H1 (cell line): ENCODE data around the gene CAD. TPM values are rescaled to one million over a fixed set of nuclear protein-coding genes. Genes with fewer than 3 reads are reported as not detected.

Experiments used
- BCL11A ChIP-seq, 2 experiments: IDR thresholded peaks; one replicate each; pipeline ENCODE4 v1.6.1; 2011; ENCODE audit warnings: low read depth in 2 of 2, low read length in 2 of 2, mild to moderate bottlenecking in 2 of 2
- CHD2 ChIP-seq: IDR thresholded peaks from 2 replicates; pipeline ENCODE4 v1.6.1; 2012; ENCODE audit warnings: low read length, improper control_type of control experiment
- SUZ12 ChIP-seq: fragments of 200-600 bp; sonication (generic); IDR thresholded peaks from 2 replicates; pipeline ENCODE4 v1.6.1; 2012; ENCODE audit warnings: mild to moderate bottlenecking, inconsistent platforms, low read length, moderate library complexity, mixed read lengths
- TAF1 ChIP-seq: IDR thresholded peaks from 2 replicates; pipeline ENCODE4 v1.6.1; 2011; ENCODE audit warnings: mild to moderate bottlenecking, low read depth, low read length
- YY1 ChIP-seq: IDR thresholded peaks from 2 replicates; pipeline ENCODE4 v1.6.1; 2011; ENCODE audit warnings: low read depth, mild to moderate bottlenecking, low read length
- polyA plus RNA-seq, 7 experiments: library from polyadenylated mRNA; depleted of rRNA in 3 of 7; stranded (reverse) in 5 of 7; unstranded in 2 of 7; fragments of >200 nt in 5 of 7; fragments of 200-250 nt in 2 of 7; gene quantifications; 1 replicate in 5 of 7; 2 replicates in 1 of 7; 4 replicates in 1 of 7; pipeline versions ENCODE4 v1.2.1 to v1.2.3, GENCODE V29; 2011 to 2013; ENCODE audit warnings: missing spikeins in 2 of 7, mixed read lengths in 2 of 7
- total RNA-seq: library from RNA; stranded (reverse); fragmentation: NEBNext Ultra II Directional; extraction: Animal tissue kit (Norgen Biotek cat#: 25700); gene quantifications from 2 replicates; pipeline ENCODE4 v1.2.1, GENCODE V29; 2021
- TF ChIP-seq, protein P1 (sequence below), 3 experiments: IDR thresholded peaks; 1 replicate in 2 of 3; 2 replicates in 1 of 3; pipeline versions ENCODE4 v1.5.1 to v1.6.1; 2011; ENCODE audit warnings: low read length in 3 of 3, mild to moderate bottlenecking in 3 of 3, inconsistent platforms in 2 of 3, low read depth in 1 of 3, moderate library complexity in 1 of 3; ENCODE audit not compliant: insufficient read depth in 1 of 3; ENCODE audit errors: control extremely low read depth in 1 of 3

CAD gene
- total and polyA plus RNA-seq, 2 of the 8 experiments (the other 6 are each of a cell fraction or from before 2014, with no cell fraction given), result 130 to 146 TPM

DNA sequence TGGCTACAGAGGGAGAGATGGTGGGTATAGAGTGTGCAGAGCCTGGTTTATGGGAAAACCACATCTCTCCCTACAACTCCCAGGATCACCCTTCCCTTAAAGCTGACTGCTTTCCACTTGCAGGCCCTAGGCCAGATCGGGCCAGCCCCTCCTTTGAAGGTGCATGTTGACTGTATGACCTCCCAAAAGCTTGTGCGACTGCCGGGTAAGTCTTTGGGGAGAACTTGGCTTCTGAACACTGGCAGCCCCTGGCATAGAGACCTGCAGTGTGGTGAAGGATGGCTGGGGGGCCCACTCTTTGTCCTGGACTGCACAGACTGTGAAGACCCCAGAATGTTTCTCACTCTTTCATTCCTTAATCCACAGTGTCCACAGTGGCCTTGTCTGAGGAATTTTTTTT lies 19.5 kb downstream of the CAD start (continued):
- TF ChIP-seq YY1 (no peak), SUZ12 (no peak), TAF1 (no peak), CHD2 (no peak), BCL11A (IDR thresholded peaks at IDR 0.05; ENCODE audit: low read depth in 2 of 2, low read length in 2 of 2) (no peak)
- TF ChIP-seq, protein P1, sequence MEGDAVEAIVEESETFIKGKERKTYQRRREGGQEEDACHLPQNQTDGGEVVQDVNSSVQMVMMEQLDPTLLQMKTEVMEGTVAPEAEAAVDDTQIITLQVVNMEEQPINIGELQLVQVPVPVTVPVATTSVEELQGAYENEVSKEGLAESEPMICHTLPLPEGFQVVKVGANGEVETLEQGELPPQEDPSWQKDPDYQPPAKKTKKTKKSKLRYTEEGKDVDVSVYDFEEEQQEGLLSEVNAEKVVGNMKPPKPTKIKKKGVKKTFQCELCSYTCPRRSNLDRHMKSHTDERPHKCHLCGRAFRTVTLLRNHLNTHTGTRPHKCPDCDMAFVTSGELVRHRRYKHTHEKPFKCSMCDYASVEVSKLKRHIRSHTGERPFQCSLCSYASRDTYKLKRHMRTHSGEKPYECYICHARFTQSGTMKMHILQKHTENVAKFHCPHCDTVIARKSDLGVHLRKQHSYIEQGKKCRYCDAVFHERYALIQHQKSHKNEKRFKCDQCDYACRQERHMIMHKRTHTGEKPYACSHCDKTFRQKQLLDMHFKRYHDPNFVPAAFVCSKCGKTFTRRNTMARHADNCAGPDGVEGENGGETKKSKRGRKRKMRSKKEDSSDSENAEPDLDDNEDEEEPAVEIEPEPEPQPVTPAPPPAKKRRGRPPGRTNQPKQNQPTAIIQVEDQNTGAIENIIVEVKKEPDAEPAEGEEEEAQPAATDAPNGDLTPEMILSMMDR (IDR thresholded peaks at IDR 0.05; ENCODE audit: control extremely low read depth in 1 of 3, insufficient read depth in 1 of 3, low read depth in 1 of 3, low read length in 3 of 3), result no peak
